Epidermal melanocyte (primary cell): Measurements from ENCODE around the gene DSE.

Experiments used
- DNase-seq: peaks from one replicate; pipeline ENCODE4 v3.0.0; 2011; ENCODE audit warnings: low spot score; ENCODE audit not compliant: insufficient read length

Gene DSE

GRCh38 chr6:116472706-116473105, 102.0 kb downstream of the DSE start:
- DNase-seq: no peak

DNA sequence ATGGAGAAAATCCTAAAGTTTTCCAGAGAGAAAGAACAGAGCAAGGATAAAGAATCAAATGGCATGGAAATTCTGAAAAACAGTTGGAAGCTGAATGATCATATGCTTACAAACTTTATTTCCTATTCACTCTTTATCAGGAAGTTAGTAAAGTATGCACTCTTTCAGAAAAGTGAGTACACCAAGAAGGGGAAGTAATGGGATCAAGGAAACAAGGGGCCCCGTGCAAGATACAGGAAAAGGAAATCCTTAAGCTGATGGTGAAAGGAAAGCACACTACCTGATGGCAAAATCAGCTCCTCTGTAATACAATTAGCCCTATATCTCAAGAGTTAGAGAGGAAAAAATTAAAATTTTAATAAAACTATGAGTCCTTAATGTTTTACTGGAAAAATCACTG, 104.4 kb downstream of the DSE start:
- DNase-seq: no peak

DNA sequence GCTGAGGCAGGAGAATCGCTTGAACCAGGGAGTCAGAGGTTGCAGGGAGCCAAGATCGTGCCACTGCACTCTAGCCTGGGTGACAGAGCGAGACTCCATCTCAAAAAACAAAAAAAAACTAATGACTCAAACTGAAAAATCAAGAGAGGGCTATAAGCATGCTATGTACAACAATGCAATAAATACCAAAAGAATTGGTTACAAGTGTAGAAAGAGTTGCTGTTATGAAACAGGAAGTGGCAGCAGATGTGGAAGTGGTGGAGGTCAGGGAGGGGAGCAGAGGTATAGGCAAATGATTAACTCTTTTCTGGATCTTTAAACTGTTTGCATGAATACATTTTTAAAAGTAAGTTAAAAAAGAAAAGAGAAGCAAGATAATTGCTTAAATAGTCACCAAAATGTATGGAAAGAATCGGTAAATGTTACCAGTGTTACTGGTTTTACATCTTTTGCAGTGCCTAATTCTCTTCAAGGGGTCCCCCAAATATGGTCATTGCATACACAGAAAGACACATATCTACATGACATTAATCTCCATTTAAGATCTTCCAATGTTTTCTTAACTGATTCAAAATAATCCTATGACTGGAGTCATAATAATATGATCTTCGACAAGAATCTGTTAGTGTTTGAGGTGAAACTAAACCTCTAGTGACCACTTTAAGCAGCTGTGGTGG, 105.4 kb downstream of the DSE start:
- DNase-seq: no peak

DNA sequence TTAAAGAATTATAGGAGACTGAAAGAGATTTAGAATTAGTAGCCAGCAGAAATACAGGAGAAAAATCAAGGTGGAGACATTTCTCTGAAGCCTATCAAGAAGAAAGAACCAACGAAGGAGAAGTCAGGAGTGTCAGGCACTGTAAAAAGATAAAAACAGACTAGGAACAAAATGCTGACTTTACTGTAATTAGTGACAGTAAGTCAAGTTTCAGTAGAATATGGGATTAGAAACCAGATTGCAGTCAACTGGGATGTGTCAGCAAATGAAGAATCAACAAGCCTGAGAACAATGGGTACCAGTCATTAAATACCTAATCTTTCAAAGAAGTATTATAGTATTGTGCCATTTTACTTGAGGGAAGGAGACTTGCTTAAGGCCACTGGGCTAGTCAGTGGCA, 112.0 kb downstream of the DSE start:
- DNase-seq: no peak

DNA sequence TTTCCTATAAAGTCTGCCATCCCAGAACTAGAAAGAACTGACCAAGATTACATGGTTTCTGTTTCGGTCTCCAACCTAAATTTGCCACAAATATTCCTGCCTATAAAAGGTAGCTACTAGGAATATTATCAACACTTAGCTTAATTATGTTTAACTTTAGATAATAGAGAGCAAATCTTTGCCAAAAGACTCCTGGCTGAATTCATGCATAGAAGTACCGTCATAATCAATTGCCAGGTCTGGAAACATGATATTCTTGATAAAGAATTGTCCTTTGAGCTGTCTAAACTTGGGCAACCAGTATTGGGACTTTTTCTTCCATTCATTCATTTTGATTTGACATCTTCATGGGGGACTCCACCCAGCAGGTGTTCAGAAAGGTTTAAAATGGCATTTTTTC, 112.9 kb downstream of the DSE start:
- DNase-seq: no peak

DNA sequence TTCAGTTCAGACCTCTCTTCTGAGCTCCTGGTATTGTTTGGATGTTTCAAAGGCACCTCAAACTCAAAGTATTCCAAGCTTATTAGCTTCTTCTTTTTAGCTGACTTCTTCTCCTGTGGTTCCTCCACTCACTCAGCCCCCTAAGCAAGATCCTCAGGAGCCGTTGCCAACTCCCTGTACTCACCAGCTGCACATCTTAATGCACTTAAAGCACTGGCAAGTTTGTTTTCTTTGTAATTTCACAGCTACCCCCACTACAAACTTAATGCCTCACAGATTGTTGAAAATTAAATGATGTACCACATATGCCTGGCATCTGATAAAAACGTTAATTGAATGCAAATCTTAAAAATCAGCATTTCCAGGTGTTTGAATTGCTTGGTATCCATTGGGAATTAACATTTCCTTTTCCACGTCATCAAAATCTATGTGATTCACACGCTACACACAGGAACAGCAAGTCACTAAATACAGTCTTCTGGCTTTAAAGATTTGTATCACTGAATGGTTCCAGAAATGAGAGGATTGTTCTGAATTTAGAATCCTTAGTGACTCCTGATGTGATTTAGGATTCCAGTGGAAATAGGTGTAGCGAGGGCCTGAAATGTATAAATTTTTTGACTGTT, 114.9 kb downstream of the DSE start:
- no peak for DNase-seq

GRCh38 chr6:116491610-116492330, 121.0 kb downstream of the DSE start:
- DNase-seq: no peak

DNA sequence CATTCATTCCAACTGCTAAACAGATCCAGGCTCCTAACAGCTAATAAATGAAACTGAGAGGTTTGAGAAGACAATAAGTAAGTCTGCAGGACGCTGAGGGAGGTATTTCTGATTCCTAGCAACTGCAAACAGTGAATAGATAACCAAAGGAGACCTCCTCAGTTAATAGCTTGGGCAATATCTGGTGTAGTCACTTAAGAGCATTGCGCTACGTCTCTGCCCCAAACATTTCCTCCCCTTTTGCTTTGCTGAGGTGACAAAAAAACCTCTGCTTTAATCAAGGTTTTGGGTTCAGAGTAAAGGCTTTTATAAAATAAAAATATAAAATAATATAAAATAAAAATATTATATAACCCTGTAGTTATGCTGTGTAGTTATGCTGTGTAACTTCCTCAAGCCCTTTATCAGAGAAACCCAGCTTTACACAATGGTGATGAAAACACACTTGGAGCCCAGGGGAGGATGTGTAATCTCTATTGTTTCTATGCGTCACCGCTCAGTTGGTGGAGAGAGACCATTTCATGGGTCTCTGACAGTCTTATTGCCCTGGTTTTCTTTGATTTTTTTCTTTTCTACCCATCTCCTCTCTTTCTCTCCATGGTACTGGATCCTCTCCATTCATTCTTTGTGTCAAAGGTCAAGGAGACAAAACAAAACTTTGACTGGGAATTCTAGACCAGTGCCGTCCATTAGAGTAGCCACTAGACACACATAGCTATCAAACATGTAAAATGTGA, 121.8 kb downstream of the DSE start:
- DNase-seq: no peak
